NB4 (cell line): ENCODE results near the gene MCC.

ENCODE experiments used
- CTCF ChIP-seq: IDR thresholded peaks from one replicate; pipeline ENCODE4 v1.5.1; 2012; ENCODE audit warnings: low read depth, low read length
- POLR2A ChIP-seq: IDR thresholded peaks from 2 replicates; pipeline ENCODE4 v1.6.1; 2011; ENCODE audit warnings: mild to moderate bottlenecking; ENCODE audit not compliant: insufficient read length; ENCODE audit errors: extremely low read depth

- no peak for TF ChIP-seq POLR2A
- no peak for TF ChIP-seq CTCF
Measured at GRCh38 chr5:113508756-113509155, 20.5 kb upstream of the MCC start.
